MV-4-11 (cell line): ENCODE data around the gene NIPSNAP2.
"Not testable (repeated sequence)": the region's sequence is repeated elsewhere in the genome, so short reads cannot be mapped to it uniquely, and the experiment has no call there.

Experiments
- DNase-seq: peaks from one replicate; lab custom pipeline; 2025; lab: John Stamatoyannopoulos, UW

Gene NIPSNAP2

GRCh38 chr7:55975988-55976633 is 11.7 kb downstream of the NIPSNAP2 start:
- DNase-seq, result no peak

DNA sequence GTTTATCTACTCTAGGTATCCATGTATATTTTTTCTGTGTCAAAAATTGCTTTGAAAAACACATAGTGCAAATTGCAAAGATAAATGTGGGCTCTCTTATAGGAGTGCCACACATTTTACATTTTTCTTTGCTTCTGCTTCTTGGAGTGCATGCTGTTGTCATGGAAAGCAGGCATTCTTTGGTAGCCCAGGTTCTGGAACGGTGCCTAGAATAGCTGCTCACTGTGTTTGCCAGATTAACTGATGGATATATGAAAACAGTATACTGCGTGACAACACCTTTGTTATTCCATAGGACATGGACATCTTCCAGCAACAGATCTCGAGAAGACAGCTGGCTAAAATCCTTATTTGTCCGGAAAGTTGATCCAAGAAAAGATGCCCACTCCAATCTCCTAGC is 13.4 kb downstream of the NIPSNAP2 start:
- no peak for DNase-seq

GRCh38 chr7:55980266-55980665 is 15.9 kb downstream of the NIPSNAP2 start:
- DNase-seq, result no peak

GRCh38 chr7:55983537-55983936 is 19.2 kb downstream of the NIPSNAP2 start:
- no peak for DNase-seq

DNA sequence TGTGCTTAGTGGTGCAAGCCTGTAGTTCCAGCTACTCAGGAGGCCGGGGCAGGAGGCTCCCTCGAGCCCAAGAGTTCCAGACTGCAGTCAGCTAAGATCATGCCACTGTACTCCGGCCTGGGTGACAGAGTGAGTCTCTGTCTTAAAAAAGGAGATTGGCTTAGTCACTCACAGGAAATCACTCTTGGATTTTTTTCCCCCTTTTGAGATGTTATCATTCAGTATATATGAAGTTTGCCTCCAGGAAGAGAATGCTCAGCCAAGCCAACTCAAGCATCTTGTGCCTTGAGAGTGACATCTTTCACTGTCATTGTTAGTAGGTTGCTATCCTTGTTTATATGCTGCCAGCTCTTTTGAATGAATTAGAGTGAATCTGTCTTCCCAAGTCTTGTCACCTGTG is 28.0 kb downstream of the NIPSNAP2 start:
- DNase-seq, result no peak

GRCh38 chr7:55996856-55997500 is 32.6 kb downstream of the NIPSNAP2 start:
- DNase-seq, result no peak

- DNase-seq, result no peak
These were observed 39.4 kb downstream of the NIPSNAP2 start for GRCh38 chr7:56003749-56004148.

- peak; percentile 38 for DNase-seq
These were observed 42.8 kb downstream of the NIPSNAP2 start for GRCh38 chr7:56007167-56007652.

GRCh38 chr7:56007891-56008290 is 43.5 kb downstream of the NIPSNAP2 start:
- no peak for DNase-seq

GRCh38 chr7:56009695-56010094 is 45.3 kb downstream of the NIPSNAP2 start:
- no peak for DNase-seq

GRCh38 chr7:56017015-56017414 is 52.6 kb downstream of the NIPSNAP2 start:
- DNase-seq, result not testable (repeated sequence)

DNA sequence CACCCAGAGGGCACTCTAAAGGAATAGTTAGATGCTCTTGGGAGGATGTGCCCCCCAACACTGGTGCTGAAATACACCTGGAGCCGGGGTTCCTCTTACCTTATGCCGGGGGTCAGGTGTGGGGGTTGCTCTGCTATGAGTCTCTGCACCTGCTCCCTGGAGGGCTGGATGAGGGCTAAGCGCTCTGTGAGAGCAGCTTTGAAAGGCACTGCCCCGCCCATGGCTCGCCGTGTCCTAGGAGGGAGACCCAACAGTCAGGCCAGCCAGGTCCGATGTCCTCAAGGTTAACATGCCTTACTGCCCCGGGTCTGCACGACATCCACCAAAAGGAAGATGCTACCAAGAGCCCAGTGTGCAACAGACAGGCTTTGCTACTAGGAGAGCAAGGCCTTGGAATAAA is 55.1 kb downstream of the NIPSNAP2 start:
- DNase-seq, result no peak

- DNase-seq, result peak; percentile 54
These were observed 59.1 kb downstream of the NIPSNAP2 start for GRCh38 chr7:56023500-56023899.

GRCh38 chr7:56026538-56026937 is 62.2 kb downstream of the NIPSNAP2 start:
- no peak for DNase-seq

GRCh38 chr7:56028942-56029630 is 64.7 kb downstream of the NIPSNAP2 start:
- no peak for DNase-seq

DNA sequence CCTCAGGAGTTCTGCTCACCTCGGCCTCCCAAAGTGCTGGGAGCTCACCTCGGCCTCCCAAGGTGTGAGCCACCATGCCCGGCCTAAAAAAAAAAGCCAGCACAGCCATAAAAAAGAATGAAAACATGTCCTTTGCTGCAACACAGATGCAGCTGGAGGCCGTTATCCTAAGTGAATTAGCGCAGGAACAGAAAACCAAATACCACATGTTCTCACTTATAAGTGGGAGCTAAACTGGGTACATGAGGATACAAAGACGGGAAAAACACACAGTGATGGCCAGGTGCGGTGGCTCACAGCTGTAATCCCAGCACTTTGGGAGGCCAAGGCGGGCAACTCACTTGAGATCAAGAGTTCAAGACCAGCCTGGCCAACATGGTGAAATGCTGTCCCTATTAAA is 66.0 kb downstream of the NIPSNAP2 start:
- no peak for DNase-seq

DNA sequence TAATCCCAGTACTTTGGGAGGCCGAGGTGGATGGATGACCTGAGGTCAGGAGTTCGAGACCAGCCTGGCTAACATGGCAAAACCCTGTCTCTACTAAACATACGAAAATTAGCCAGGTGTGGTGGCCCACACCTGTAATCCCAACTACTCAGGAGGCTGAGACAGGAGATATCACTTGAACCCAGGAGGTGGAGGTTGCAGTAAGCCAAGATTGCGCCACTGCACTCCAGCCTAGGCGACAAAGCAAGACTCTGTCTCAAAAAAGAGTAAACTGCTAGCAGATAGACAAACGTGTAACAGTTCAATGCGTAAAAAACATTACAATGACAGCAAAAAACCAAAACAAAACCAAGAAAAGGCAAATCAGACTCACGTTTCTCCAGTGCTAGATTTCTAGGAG is 67.2 kb downstream of the NIPSNAP2 start:
- DNase-seq, result not testable (repeated sequence)

DNA sequence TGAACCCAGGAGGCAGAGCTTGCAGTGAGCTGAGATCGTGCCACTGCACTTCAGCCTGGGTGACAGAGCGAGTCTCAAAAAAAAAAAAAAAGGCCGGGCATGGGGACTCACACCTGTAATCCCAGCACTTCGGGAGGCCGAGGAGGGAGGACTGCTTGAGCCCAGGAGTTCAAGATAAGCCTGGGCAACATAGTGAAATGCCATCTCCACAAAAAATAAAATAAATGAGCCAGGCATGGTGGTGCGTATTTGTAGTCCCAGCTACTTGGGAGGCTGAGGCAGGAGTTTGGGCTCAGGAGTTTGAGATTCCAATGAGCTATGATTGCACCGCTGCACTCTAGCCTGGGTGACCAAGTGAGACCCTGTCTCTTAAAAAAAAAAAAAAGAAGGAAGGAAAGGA is 68.2 kb downstream of the NIPSNAP2 start:
- not testable (repeated sequence) for DNase-seq

- peak; percentile 71 for DNase-seq
These were observed 69.5 kb downstream of the NIPSNAP2 start for GRCh38 chr7:56033671-56034432.

GRCh38 chr7:56040730-56041129 is 76.3 kb downstream of the NIPSNAP2 start:
- DNase-seq, result no peak

GRCh38 chr7:56045758-56046157 is 81.4 kb downstream of the NIPSNAP2 start:
- DNase-seq, result peak; percentile 49

GRCh38 chr7:56046721-56047445 is 82.5 kb downstream of the NIPSNAP2 start:
- DNase-seq, result no peak
